Measurements from ENCODE around the gene ANKS1A. TPM values are rescaled to one million over a fixed set of nuclear protein-coding genes. Genes with fewer than 3 reads are reported as not detected.
A peak's percentile ranks its signal among the peaks of the same experiment; 100 is the strongest.

ANKS1A gene
- total RNA-seq, 1 experiment from 2014 or later: 35.0 TPM

DNA sequence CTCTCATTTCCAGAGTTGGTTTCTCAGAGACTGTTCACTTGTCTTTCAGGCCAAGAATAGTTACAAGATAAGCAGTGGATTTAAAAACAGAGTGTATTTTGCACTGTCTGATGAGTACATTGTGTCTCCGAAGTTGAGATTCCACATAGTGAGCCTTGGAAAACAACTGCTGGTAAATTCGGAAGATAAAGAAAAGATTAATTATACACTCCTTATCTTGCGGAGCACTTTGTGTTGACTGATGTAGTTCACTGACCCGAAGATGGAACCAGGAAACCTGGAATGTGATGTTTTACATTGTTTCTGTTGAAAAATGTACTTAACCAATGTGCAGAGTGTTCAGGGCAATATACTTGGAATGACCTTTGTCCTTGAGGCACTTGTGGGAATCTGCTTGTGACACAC, 51.0 kb downstream of the ANKS1A start:
- peaks cover 14% of the 10 kb centered on the region for H3K9me3 Mint-ChIP-seq
- DNase-seq (ENCODE audit: low spot score): no peak
- POLR2A ChIA-PET: no interaction called here
- TF ChIP-seq ZNF416 (CRISPR knock-in tag; IDR thresholded peaks at IDR 0.05): no peak
- TF ChIP-seq, protein P1, sequence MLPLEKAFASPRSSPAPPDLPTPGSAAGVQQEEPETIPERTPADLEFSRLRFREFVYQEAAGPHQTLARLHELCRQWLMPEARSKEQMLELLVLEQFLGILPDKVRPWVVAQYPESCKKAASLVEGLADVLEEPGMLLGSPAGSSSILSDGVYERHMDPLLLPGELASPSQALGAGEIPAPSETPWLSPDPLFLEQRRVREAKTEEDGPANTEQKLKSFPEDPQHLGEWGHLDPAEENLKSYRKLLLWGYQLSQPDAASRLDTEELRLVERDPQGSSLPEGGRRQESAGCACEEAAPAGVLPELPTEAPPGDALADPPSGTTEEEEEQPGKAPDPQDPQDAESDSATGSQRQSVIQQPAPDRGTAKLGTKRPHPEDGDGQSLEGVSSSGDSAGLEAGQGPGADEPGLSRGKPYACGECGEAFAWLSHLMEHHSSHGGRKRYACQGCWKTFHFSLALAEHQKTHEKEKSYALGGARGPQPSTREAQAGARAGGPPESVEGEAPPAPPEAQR (CRISPR knock-in tag; IDR thresholded peaks at IDR 0.05): no peak
- no peak for TF ChIP-seq NFYB (CRISPR knock-in tag; conservative IDR thresholded peaks at IDR 0.05; ENCODE audit: low read depth)
- TF ChIP-seq TEAD1 (CRISPR knock-in tag; IDR thresholded peaks at IDR 0.05): no peak
- TF ChIP-seq TEAD4 (CRISPR knock-in tag; IDR thresholded peaks at IDR 0.05): no peak
- TF ChIP-seq FOXK1 (CRISPR knock-in tag; IDR thresholded peaks at IDR 0.05): no peak
- TF ChIP-seq, protein P2, sequence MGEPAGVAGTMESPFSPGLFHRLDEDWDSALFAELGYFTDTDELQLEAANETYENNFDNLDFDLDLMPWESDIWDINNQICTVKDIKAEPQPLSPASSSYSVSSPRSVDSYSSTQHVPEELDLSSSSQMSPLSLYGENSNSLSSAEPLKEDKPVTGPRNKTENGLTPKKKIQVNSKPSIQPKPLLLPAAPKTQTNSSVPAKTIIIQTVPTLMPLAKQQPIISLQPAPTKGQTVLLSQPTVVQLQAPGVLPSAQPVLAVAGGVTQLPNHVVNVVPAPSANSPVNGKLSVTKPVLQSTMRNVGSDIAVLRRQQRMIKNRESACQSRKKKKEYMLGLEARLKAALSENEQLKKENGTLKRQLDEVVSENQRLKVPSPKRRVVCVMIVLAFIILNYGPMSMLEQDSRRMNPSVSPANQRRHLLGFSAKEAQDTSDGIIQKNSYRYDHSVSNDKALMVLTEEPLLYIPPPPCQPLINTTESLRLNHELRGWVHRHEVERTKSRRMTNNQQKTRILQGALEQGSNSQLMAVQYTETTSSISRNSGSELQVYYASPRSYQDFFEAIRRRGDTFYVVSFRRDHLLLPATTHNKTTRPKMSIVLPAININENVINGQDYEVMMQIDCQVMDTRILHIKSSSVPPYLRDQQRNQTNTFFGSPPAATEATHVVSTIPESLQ (CRISPR knock-in tag; IDR thresholded peaks at IDR 0.05): no peak
- no peak for TF ChIP-seq NR2C2 (CRISPR knock-in tag; IDR thresholded peaks at IDR 0.05)
- TF ChIP-seq MXD4 (CRISPR knock-in tag; IDR thresholded peaks at IDR 0.05; ENCODE audit: borderline replicate concordance): no peak
- no peak for TF ChIP-seq FOXJ3 (CRISPR knock-in tag; IDR thresholded peaks at IDR 0.05; ENCODE audit: borderline replicate concordance)
- TF ChIP-seq, protein P3, sequence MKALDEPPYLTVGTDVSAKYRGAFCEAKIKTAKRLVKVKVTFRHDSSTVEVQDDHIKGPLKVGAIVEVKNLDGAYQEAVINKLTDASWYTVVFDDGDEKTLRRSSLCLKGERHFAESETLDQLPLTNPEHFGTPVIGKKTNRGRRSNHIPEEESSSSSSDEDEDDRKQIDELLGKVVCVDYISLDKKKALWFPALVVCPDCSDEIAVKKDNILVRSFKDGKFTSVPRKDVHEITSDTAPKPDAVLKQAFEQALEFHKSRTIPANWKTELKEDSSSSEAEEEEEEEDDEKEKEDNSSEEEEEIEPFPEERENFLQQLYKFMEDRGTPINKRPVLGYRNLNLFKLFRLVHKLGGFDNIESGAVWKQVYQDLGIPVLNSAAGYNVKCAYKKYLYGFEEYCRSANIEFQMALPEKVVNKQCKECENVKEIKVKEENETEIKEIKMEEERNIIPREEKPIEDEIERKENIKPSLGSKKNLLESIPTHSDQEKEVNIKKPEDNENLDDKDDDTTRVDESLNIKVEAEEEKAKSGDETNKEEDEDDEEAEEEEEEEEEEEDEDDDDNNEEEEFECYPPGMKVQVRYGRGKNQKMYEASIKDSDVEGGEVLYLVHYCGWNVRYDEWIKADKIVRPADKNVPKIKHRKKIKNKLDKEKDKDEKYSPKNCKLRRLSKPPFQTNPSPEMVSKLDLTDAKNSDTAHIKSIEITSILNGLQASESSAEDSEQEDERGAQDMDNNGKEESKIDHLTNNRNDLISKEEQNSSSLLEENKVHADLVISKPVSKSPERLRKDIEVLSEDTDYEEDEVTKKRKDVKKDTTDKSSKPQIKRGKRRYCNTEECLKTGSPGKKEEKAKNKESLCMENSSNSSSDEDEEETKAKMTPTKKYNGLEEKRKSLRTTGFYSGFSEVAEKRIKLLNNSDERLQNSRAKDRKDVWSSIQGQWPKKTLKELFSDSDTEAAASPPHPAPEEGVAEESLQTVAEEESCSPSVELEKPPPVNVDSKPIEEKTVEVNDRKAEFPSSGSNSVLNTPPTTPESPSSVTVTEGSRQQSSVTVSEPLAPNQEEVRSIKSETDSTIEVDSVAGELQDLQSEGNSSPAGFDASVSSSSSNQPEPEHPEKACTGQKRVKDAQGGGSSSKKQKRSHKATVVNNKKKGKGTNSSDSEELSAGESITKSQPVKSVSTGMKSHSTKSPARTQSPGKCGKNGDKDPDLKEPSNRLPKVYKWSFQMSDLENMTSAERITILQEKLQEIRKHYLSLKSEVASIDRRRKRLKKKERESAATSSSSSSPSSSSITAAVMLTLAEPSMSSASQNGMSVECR (CRISPR knock-in tag; IDR thresholded peaks at IDR 0.05; ENCODE audit: borderline replicate concordance): no peak
- TF ChIP-seq, protein P4, sequence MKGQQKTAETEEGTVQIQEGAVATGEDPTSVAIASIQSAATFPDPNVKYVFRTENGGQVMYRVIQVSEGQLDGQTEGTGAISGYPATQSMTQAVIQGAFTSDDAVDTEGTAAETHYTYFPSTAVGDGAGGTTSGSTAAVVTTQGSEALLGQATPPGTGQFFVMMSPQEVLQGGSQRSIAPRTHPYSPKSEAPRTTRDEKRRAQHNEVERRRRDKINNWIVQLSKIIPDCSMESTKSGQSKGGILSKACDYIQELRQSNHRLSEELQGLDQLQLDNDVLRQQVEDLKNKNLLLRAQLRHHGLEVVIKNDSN (CRISPR knock-in tag; IDR thresholded peaks at IDR 0.05): no peak
- TF ChIP-seq, protein P5, sequence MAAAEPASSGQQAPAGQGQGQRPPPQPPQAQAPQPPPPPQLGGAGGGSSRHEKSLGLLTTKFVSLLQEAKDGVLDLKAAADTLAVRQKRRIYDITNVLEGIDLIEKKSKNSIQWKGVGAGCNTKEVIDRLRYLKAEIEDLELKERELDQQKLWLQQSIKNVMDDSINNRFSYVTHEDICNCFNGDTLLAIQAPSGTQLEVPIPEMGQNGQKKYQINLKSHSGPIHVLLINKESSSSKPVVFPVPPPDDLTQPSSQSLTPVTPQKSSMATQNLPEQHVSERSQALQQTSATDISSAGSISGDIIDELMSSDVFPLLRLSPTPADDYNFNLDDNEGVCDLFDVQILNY (CRISPR knock-in tag; IDR thresholded peaks at IDR 0.05): no peak
- no peak for TF ChIP-seq ESRRA (CRISPR knock-in tag; IDR thresholded peaks at IDR 0.05; ENCODE audit: borderline replicate concordance)
- no peak for TF ChIP-seq MYBL2 (CRISPR knock-in tag; IDR thresholded peaks at IDR 0.05)
- no peak for TF ChIP-seq EMX1 (CRISPR knock-in tag; IDR thresholded peaks at IDR 0.05)
- TF ChIP-seq ZBTB21 (CRISPR knock-in tag; IDR thresholded peaks at IDR 0.05; ENCODE audit: borderline replicate concordance): no peak
- TF ChIP-seq CREB1 (CRISPR knock-in tag; IDR thresholded peaks at IDR 0.05): no peak
- no peak for TF ChIP-seq RELA (CRISPR knock-in tag; IDR thresholded peaks at IDR 0.05; ENCODE audit: borderline replicate concordance)
- H3K36me3 Mint-ChIP-seq: peaks cover 8% of the 10 kb centered on the region
- H3K4me3 Mint-ChIP-seq: no peak overlapping the region
- CTCF ChIA-PET: interaction anchor here (0.6 kb wide), 1 partner anchor 485 kb away, joined by 3 read pairs; no protein-coding TSS in a partner anchor
- no peaks in the 10 kb centered on the region for H3K27me3 Mint-ChIP-seq (ENCODE audit: low read depth)
- peak overlapping the region; percentile 50; the same call in 1 of the 2 replicates for H3K27ac Mint-ChIP-seq
- H3K4me1 Mint-ChIP-seq: peaks cover 9% of the 10 kb centered on the region
- no peak for ATAC-seq

Measured in WTC11 (cell line).